GM23338 (cell line): ENCODE data around the gene DPYSL3. TPM values are rescaled to one million over a fixed set of nuclear protein-coding genes. Genes with fewer than 3 reads are reported as not detected.

Experiments
- ATAC-seq: fragments of 200-7000 bp; cut with Tn5 transposase; 3 replicates; pipeline ENCODE4 v1.9.1; 2020
- DNase-seq: peaks from one replicate; pipeline ENCODE4 v3.0.0-alpha.2; 2015; ENCODE audit warnings: low spot score
- H2AFZ ChIP-seq: fragments of 200-600 bp; sonication (generic); 2 replicates; pipeline ENCODE4 v1.8.0; 2016; ENCODE audit warnings: antibody characterized with exemption, mild to moderate bottlenecking, moderate library complexity
- H3F3A ChIP-seq: fragments of 200-600 bp; sonication (generic); replicated peaks from 2 replicates; pipeline ENCODE4 v1.8.0; 2017; ENCODE audit warnings: antibody characterized with exemption, mixed run types, low read depth
- H3K27ac ChIP-seq: fragments of 200-600 bp; sonication (generic); 2 replicates; pipeline ENCODE4 v1.6.1; 2016; ENCODE audit warnings: low read depth
- H3K27me3 ChIP-seq: fragments of 200-600 bp; sonication (generic); 2 replicates; pipeline ENCODE4 v1.8.0; 2016; ENCODE audit warnings: mild to moderate bottlenecking, mixed run types, moderate library complexity; ENCODE audit not compliant: insufficient read depth
- H3K36me3 ChIP-seq: fragments of 200-600 bp; sonication (generic); 2 replicates; pipeline ENCODE4 v1.8.0; 2016; ENCODE audit warnings: mild to moderate bottlenecking; ENCODE audit not compliant: insufficient read depth
- H3K4me1 ChIP-seq: fragments of 200-600 bp; sonication (generic); 2 replicates; pipeline ENCODE4 v1.8.0; 2016; ENCODE audit warnings: mild to moderate bottlenecking, moderate library complexity; ENCODE audit not compliant: insufficient read depth
- H3K4me2 ChIP-seq: fragments of 200-600 bp; sonication (generic); 2 replicates; pipeline ENCODE4 v1.7.1; 2017; ENCODE audit warnings: mixed run types
- H3K4me3 ChIP-seq: fragments of 200-600 bp; sonication (generic); 2 replicates; pipeline ENCODE4 v1.6.1; 2016; ENCODE audit warnings: mixed run types
- H3K79me2 ChIP-seq: fragments of 200-600 bp; sonication (generic); replicated peaks from 2 replicates; pipeline ENCODE4 v1.8.0; 2017; ENCODE audit warnings: mild to moderate bottlenecking; ENCODE audit not compliant: insufficient read depth
- H3K9me2 ChIP-seq: fragments of 200-600 bp; sonication (generic); 2 replicates; pipeline ENCODE4 v1.8.0; 2017; ENCODE audit not compliant: insufficient read depth
- H4K20me1 ChIP-seq: fragments of 200-600 bp; sonication (generic); replicated peaks from 2 replicates; pipeline ENCODE4 v1.8.0; 2017; ENCODE audit warnings: mild to moderate bottlenecking; ENCODE audit not compliant: insufficient read depth
- H3K27ac Mint-ChIP-seq: 2 replicates; pipeline ENCODE4 v1.8.0; 2020; ENCODE audit warnings: inconsistent platforms, mild to moderate bottlenecking, moderate library complexity, mixed read lengths
- H3K27me3 Mint-ChIP-seq: 3 replicates; pipeline ENCODE4 v1.8.0; 2022; ENCODE audit warnings: low read depth, mild to moderate bottlenecking, moderate library complexity, mixed read lengths, inconsistent platforms; ENCODE audit not compliant: insufficient read depth, poor library complexity
- H3K36me3 Mint-ChIP-seq: 3 replicates; pipeline ENCODE4 v1.8.0; 2021; ENCODE audit warnings: low read depth, mild to moderate bottlenecking, inconsistent platforms, moderate library complexity, mixed read lengths
- H3K4me1 Mint-ChIP-seq: 3 replicates; pipeline ENCODE4 v1.8.0; 2020; ENCODE audit warnings: mild to moderate bottlenecking, inconsistent platforms, mixed read lengths
- H3K4me3 Mint-ChIP-seq: 3 replicates; pipeline ENCODE4 v1.8.0; 2021; ENCODE audit warnings: moderate library complexity, mild to moderate bottlenecking, inconsistent platforms, mixed read lengths
- H3K9me3 Mint-ChIP-seq: 3 replicates; pipeline ENCODE4 v1.8.0; 2020; ENCODE audit warnings: moderate library complexity, mild to moderate bottlenecking, inconsistent platforms, mixed read lengths
- CREB1 ChIP-seq: fragments of 250-450 bp; sonication (Bioruptor Pico); IDR thresholded peaks from 2 replicates; pipeline ENCODE4 v1.5.0; 2020; ENCODE audit warnings: low read depth, mild to moderate bottlenecking, moderate library complexity
- EZH2 ChIP-seq: fragments of 200-600 bp; sonication (generic); IDR thresholded peaks from one replicate; pipeline ENCODE4 v1.8.0; 2017; ENCODE audit warnings: antibody characterized with exemption, mild to moderate bottlenecking, low read depth; ENCODE audit not compliant: unreplicated experiment
- EZH2phosphoT487 ChIP-seq: fragments of 200-600 bp; sonication (generic); IDR thresholded peaks from one replicate; pipeline ENCODE4 v1.8.1; 2018; ENCODE audit warnings: antibody characterized with exemption; ENCODE audit not compliant: unreplicated experiment
- JUNB ChIP-seq: IDR thresholded peaks from one replicate; pipeline ENCODE4 v1.6.1; 2016; ENCODE audit warnings: antibody characterized with exemption; ENCODE audit not compliant: unreplicated experiment
- NANOG ChIP-seq: IDR thresholded peaks from 2 replicates; pipeline ENCODE4 v1.6.1; 2016; ENCODE audit warnings: antibody characterized with exemption, borderline replicate concordance
- POLR2AphosphoS5 ChIP-seq: IDR thresholded peaks from 2 replicates; pipeline ENCODE4 v1.6.1; 2016; ENCODE audit warnings: antibody characterized with exemption, low read depth
- STAT1 ChIP-seq: IDR thresholded peaks from one replicate; pipeline ENCODE4 v1.6.1; 2016; ENCODE audit warnings: antibody characterized with exemption; ENCODE audit not compliant: unreplicated experiment
- ZNF114 ChIP-seq: fragments of 250-450 bp; sonication (Bioruptor Pico); IDR thresholded peaks from 2 replicates; pipeline ENCODE4 v1.5.0; 2020; ENCODE audit warnings: mild to moderate bottlenecking, moderate library complexity
- ZNF331 ChIP-seq: fragments of 250-450 bp; sonication (Bioruptor Pico); IDR thresholded peaks from 2 replicates; pipeline ENCODE4 v1.5.0; 2020; ENCODE audit warnings: low read depth, mild to moderate bottlenecking, moderate library complexity
- polyA plus RNA-seq: library from polyadenylated mRNA; unstranded; fragments of >200 nt; fragmentation: Nextera tagmentation; extraction: Ambion mirVana; gene quantifications from 2 replicates; pipeline ENCODE4 v1.2.1, GENCODE V29; 2016
- total RNA-seq: library from RNA; depleted of rRNA; stranded (reverse); fragments of >200 nt; shearing (Covaris generic); gene quantifications from 2 replicates; pipeline ENCODE4 v1.2.3, GENCODE V29; 2014
- TF ChIP-seq, protein P1 (sequence below): IDR thresholded peaks from 2 replicates; pipeline ENCODE4 v1.6.1; 2016; ENCODE audit warnings: antibody characterized with exemption
- TF ChIP-seq, protein P2 (sequence below): fragments of 250-450 bp; sonication (Bioruptor Pico); IDR thresholded peaks from 2 replicates; pipeline ENCODE4 v1.5.0; 2020; ENCODE audit warnings: mild to moderate bottlenecking, moderate library complexity
- TF ChIP-seq, protein P3 (sequence below): IDR thresholded peaks from one replicate; pipeline ENCODE4 v1.6.1; 2018; ENCODE audit warnings: antibody characterized with exemption; ENCODE audit not compliant: unreplicated experiment

DPYSL3 gene
- total and polyA plus RNA-seq, 2 experiments from 2014 or later: 97.6 to 455 TPM

DNA sequence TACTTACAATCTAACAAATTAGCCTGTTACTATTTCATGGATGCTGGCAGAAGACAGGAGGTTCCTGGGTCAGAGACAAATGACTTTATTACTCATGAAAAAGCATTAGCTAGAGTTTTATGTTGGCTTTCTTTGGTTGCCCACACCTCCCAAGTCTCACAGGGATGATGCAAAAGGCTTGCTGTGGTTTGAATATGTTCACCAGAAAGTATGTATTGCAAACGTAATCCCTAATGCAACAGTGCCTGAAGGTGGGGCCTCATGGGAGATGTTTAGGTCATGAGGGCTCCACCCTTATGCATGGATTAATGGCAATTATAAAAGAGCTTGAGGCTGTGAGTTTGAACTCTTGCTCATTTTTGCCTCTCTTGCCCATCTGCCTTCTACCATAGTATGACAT lies 28.5 kb downstream of the DPYSL3 start (continued):
- TF ChIP-seq, protein P1, sequence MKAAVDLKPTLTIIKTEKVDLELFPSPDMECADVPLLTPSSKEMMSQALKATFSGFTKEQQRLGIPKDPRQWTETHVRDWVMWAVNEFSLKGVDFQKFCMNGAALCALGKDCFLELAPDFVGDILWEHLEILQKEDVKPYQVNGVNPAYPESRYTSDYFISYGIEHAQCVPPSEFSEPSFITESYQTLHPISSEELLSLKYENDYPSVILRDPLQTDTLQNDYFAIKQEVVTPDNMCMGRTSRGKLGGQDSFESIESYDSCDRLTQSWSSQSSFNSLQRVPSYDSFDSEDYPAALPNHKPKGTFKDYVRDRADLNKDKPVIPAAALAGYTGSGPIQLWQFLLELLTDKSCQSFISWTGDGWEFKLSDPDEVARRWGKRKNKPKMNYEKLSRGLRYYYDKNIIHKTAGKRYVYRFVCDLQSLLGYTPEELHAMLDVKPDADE: no peak
- TF ChIP-seq, protein P2, sequence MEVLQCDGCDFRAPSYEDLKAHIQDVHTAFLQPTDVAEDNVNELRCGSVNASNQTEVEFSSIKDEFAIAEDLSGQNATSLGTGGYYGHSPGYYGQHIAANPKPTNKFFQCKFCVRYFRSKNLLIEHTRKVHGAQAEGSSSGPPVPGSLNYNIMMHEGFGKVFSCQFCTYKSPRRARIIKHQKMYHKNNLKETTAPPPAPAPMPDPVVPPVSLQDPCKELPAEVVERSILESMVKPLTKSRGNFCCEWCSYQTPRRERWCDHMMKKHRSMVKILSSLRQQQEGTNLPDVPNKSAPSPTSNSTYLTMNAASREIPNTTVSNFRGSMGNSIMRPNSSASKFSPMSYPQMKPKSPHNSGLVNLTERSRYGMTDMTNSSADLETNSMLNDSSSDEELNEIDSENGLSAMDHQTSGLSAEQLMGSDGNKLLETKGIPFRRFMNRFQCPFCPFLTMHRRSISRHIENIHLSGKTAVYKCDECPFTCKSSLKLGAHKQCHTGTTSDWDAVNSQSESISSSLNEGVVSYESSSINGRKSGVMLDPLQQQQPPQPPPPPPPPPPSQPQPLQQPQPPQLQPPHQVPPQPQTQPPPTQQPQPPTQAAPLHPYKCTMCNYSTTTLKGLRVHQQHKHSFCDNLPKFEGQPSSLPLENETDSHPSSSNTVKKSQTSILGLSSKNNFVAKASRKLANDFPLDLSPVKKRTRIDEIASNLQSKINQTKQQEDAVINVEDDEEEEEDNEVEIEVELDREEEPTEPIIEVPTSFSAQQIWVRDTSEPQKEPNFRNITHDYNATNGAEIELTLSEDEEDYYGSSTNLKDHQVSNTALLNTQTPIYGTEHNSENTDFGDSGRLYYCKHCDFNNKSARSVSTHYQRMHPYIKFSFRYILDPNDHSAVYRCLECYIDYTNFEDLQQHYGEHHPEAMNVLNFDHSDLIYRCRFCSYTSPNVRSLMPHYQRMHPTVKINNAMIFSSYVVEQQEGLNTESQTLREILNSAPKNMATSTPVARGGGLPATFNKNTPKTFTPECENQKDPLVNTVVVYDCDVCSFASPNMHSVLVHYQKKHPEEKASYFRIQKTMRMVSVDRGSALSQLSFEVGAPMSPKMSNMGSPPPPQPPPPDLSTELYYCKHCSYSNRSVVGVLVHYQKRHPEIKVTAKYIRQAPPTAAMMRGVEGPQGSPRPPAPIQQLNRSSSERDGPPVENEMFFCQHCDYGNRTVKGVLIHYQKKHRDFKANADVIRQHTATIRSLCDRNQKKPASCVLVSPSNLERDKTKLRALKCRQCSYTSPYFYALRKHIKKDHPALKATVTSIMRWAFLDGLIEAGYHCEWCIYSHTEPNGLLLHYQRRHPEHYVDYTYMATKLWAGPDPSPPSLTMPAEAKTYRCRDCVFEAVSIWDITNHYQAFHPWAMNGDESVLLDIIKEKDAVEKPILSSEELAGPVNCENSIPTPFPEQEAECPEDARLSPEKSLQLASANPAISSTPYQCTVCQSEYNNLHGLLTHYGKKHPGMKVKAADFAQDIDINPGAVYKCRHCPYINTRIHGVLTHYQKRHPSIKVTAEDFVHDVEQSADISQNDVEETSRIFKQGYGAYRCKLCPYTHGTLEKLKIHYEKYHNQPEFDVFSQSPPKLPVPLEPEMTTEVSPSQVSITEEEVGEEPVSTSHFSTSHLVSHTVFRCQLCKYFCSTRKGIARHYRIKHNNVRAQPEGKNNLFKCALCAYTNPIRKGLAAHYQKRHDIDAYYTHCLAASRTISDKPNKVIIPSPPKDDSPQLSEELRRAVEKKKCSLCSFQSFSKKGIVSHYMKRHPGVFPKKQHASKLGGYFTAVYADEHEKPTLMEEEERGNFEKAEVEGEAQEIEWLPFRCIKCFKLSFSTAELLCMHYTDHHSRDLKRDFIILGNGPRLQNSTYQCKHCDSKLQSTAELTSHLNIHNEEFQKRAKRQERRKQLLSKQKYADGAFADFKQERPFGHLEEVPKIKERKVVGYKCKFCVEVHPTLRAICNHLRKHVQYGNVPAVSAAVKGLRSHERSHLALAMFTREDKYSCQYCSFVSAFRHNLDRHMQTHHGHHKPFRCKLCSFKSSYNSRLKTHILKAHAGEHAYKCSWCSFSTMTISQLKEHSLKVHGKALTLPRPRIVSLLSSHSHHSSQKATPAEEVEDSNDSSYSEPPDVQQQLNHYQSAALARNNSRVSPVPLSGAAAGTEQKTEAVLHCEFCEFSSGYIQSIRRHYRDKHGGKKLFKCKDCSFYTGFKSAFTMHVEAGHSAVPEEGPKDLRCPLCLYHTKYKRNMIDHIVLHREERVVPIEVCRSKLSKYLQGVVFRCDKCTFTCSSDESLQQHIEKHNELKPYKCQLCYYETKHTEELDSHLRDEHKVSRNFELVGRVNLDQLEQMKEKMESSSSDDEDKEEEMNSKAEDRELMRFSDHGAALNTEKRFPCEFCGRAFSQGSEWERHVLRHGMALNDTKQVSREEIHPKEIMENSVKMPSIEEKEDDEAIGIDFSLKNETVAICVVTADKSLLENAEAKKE (CRISPR knock-in tag): no peak

DNA sequence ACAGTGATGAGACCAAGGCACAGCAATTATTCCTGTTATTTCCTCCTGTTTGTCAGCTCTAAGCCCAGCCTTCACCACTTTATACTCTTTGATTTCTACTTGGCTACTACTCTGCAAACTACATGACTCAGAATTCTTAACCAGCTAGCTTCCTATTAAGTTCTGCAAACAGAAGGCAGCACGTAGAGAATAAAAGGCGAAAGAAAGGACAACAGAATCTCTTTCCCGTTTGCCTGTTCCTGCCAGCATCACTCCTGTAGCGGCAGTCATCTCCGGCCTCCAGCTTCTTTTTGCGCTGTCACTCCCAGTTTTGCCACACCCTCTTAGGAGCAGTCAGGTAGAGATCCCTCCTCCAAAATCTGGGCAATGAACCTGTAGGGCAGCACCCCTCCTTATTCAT lies 29.9 kb downstream of the DPYSL3 start:
- H3K4me1 ChIP-seq: peaks cover 67% of the 10 kb centered on the region
- no peak overlapping the region for H3K27ac Mint-ChIP-seq
- H2AFZ ChIP-seq: no peak overlapping the region
- 0 out of 2 replicates have a peak overlapping the region, but pooled peaks have one; percentile 33 for H3K4me2 ChIP-seq
- ATAC-seq (peak; percentile 90), DNase-seq (peak; percentile 76)
- H3K27ac ChIP-seq: no peak overlapping the region
- H4K20me1 ChIP-seq: no peaks in the 10 kb centered on the region
- H3K36me3 ChIP-seq: no peaks in the 10 kb centered on the region
- H3K27me3 Mint-ChIP-seq: no peaks in the 10 kb centered on the region
- H3K36me3 Mint-ChIP-seq: no peaks in the 10 kb centered on the region; the same call in 2 of the 3 replicates
- peaks cover 83% of the 10 kb centered on the region for H3K79me2 ChIP-seq
- no peaks in the 10 kb centered on the region; the same call in none of the 2 replicates for H3F3A ChIP-seq
- H3K4me3 Mint-ChIP-seq: no peak overlapping the region
- H3K4me1 Mint-ChIP-seq: peaks cover 56% of the 10 kb centered on the region
- no peak overlapping the region for H3K4me3 ChIP-seq
- TF ChIP-seq POLR2AphosphoS5 (no peak), CREB1 (CRISPR knock-in tag) (no peak), JUNB (no peak), ZNF331 (CRISPR knock-in tag) (no peak), EZH2 (no peak), NANOG (no peak), STAT1 (no peak), EZH2phosphoT487 (no peak), ZNF114 (CRISPR knock-in tag) (no peak)
- TF ChIP-seq, protein P3, sequence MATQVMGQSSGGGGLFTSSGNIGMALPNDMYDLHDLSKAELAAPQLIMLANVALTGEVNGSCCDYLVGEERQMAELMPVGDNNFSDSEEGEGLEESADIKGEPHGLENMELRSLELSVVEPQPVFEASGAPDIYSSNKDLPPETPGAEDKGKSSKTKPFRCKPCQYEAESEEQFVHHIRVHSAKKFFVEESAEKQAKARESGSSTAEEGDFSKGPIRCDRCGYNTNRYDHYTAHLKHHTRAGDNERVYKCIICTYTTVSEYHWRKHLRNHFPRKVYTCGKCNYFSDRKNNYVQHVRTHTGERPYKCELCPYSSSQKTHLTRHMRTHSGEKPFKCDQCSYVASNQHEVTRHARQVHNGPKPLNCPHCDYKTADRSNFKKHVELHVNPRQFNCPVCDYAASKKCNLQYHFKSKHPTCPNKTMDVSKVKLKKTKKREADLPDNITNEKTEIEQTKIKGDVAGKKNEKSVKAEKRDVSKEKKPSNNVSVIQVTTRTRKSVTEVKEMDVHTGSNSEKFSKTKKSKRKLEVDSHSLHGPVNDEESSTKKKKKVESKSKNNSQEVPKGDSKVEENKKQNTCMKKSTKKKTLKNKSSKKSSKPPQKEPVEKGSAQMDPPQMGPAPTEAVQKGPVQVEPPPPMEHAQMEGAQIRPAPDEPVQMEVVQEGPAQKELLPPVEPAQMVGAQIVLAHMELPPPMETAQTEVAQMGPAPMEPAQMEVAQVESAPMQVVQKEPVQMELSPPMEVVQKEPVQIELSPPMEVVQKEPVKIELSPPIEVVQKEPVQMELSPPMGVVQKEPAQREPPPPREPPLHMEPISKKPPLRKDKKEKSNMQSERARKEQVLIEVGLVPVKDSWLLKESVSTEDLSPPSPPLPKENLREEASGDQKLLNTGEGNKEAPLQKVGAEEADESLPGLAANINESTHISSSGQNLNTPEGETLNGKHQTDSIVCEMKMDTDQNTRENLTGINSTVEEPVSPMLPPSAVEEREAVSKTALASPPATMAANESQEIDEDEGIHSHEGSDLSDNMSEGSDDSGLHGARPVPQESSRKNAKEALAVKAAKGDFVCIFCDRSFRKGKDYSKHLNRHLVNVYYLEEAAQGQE: no peak
- TF ChIP-seq, protein P1: no peak
- no peaks in the 10 kb centered on the region for H3K27me3 ChIP-seq
- no peaks in the 10 kb centered on the region for H3K9me2 ChIP-seq
- H3K9me3 Mint-ChIP-seq: no peaks in the 10 kb centered on the region
